Caco-2 (cell line): Measurements from ENCODE around the gene LRRTM2. TPM values are rescaled to one million over a fixed set of nuclear protein-coding genes. Genes with fewer than 3 reads are reported as not detected.

Source experiments
- BruUV-seq: library from RNA; stranded (reverse); fragments of 400-500 nt; replicated peaks from 2 replicates; lab custom pipeline; 2021; lab: Mats Ljungman, UMichigan
- CTCF ChIA-PET: fragments of 300-600 bp; sonication (Branson Sonifier 250); formaldehyde crosslinking; loops from one replicate; lab custom pipeline; 2022; ENCODE audit warnings: antibody characterized with exemption; lab: Charles Lee
- POLR2A ChIA-PET: fragments of 300-600 bp; sonication (Branson Sonifier 250); formaldehyde crosslinking; loops from one replicate; lab custom pipeline; 2022; ENCODE audit warnings: antibody characterized with exemption; lab: Charles Lee
- DNase-seq, 2 experiments: peaks; one replicate each; pipeline versions ENCODE4 v3.0.0 to v3.0.0-alpha.2; 2020 to 2022
- H3K27me3 ChIP-seq: replicated peaks from 2 replicates; pipeline ENCODE4 v1.6.0; 2011; ENCODE audit warnings: low read length; ENCODE audit not compliant: control insufficient read depth, insufficient read depth
- H3K36me3 ChIP-seq: 2 replicates; pipeline ENCODE4 v1.5.1; 2011; ENCODE audit warnings: low read length; ENCODE audit not compliant: control insufficient read depth, insufficient read depth
- H3K4me1 ChIP-seq: fragments of 250-450 bp; sonication (Bioruptor Pico); 2 replicates; pipeline ENCODE4 v1.5.1; 2020; ENCODE audit warnings: mild to moderate bottlenecking
- H3K4me3 ChIP-seq: 2 replicates; pipeline ENCODE4 v1.5.1; 2011; ENCODE audit warnings: low read depth, mild to moderate bottlenecking, control low read depth, low read length
- H3K9me3 ChIP-seq: fragments of 250-450 bp; sonication (Bioruptor Pico); 2 replicates; pipeline ENCODE4 v1.5.1; 2020; ENCODE audit warnings: mild to moderate bottlenecking, moderate library complexity
- H3K27ac Mint-ChIP-seq: one replicate; pipeline ENCODE4 v1.8.0; 2022; ENCODE audit warnings: mixed read lengths; ENCODE audit not compliant: unreplicated experiment
- H3K27me3 Mint-ChIP-seq: one replicate; pipeline ENCODE4 v1.8.0; 2022; ENCODE audit warnings: mixed read lengths; ENCODE audit not compliant: insufficient read depth, unreplicated experiment
- H3K36me3 Mint-ChIP-seq: one replicate; pipeline ENCODE4 v1.8.0; 2022; ENCODE audit warnings: mild to moderate bottlenecking, mixed read lengths; ENCODE audit not compliant: insufficient read depth, unreplicated experiment
- H3K4me1 Mint-ChIP-seq: one replicate; pipeline ENCODE4 v1.8.0; 2022; ENCODE audit warnings: low read depth, mixed read lengths; ENCODE audit not compliant: unreplicated experiment
- H3K4me3 Mint-ChIP-seq: one replicate; pipeline ENCODE4 v1.8.0; 2022; ENCODE audit warnings: mild to moderate bottlenecking, moderate library complexity, mixed read lengths; ENCODE audit not compliant: unreplicated experiment
- H3K9me3 Mint-ChIP-seq: one replicate; pipeline ENCODE4 v1.8.0; 2022; ENCODE audit warnings: mixed read lengths; ENCODE audit not compliant: unreplicated experiment
- intact Hi-C: fragments of 100-400 bp; cut with micrococcal nuclease; formaldehyde crosslinking; loops from one replicate; pipeline ENCODE4 v1.10.0; 2022; ENCODE audit not compliant: unreplicated experiment
- total RNA-seq: library from RNA; stranded (reverse); gene quantifications from 2 replicates; pipeline ENCODE4 v1.2.3, GENCODE V29; 2022
- TF ChIP-seq, protein P1 (sequence below), 2 experiments: fragments of 200-600 bp in 1 of 2; IDR thresholded peaks; 1 replicate in 1 of 2; 2 replicates in 1 of 2; pipeline versions ENCODE4 v1.5.1 to v1.8.0; 2011 to 2022; ENCODE audit warnings: antibody characterized with exemption in 1 of 2, control low read depth in 1 of 2, inconsistent platforms in 1 of 2, low read depth in 1 of 2, low read length in 1 of 2, mild to moderate bottlenecking in 1 of 2, moderate library complexity in 1 of 2; ENCODE audit not compliant: insufficient read depth in 1 of 2, severe bottlenecking in 1 of 2, unreplicated experiment in 1 of 2

LRRTM2 gene
- total RNA-seq, 1 experiment from 2014 or later: not detected

DNA sequence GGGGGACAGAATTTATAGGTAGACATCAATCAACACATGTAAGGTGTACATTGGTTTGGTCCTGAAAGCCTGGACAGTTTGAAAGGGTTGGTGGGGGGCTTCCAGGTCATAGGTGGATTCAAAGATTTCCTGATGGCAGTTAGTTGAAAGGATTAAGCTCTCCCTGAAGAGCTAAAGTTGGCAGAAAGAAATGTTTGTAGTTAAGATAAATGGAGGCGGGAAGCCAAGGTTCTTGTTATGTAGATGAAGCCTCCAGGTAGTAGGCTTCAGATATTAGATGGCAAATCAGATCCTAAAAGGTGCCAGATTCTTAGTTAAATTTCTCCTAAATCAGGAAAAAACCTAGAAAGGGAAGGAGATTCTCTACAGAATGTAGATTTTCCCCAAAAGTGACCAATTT lies 9.0 kb upstream of the LRRTM2 start:
- H3K27me3 Mint-ChIP-seq: no peaks in the 10 kb centered on the region
- DNase-seq: no peak
- no peak overlapping the region for H3K4me3 Mint-ChIP-seq
- H3K4me1 ChIP-seq: peaks cover 9% of the 10 kb centered on the region
- peak overlapping the region; percentile 33 for H3K27ac Mint-ChIP-seq
- peaks cover 62% of the 10 kb centered on the region for H3K36me3 Mint-ChIP-seq
- H3K9me3 ChIP-seq: peaks cover 12% of the 10 kb centered on the region; the same call in 1 of the 2 replicates
- H3K9me3 Mint-ChIP-seq: peaks cover 18% of the 10 kb centered on the region
- intact Hi-C loops: no loop called here
- BruUV-seq: no TSS peak
- no peaks in the 10 kb centered on the region for H3K27me3 ChIP-seq
- ChIA-PET CTCF (no interaction called here), POLR2A (no interaction called here)
- peaks cover 9% of the 10 kb centered on the region for H3K4me1 Mint-ChIP-seq
- peaks cover 6% of the 10 kb centered on the region for H3K36me3 ChIP-seq
- no peak overlapping the region for H3K4me3 ChIP-seq
- TF ChIP-seq, protein P1, sequence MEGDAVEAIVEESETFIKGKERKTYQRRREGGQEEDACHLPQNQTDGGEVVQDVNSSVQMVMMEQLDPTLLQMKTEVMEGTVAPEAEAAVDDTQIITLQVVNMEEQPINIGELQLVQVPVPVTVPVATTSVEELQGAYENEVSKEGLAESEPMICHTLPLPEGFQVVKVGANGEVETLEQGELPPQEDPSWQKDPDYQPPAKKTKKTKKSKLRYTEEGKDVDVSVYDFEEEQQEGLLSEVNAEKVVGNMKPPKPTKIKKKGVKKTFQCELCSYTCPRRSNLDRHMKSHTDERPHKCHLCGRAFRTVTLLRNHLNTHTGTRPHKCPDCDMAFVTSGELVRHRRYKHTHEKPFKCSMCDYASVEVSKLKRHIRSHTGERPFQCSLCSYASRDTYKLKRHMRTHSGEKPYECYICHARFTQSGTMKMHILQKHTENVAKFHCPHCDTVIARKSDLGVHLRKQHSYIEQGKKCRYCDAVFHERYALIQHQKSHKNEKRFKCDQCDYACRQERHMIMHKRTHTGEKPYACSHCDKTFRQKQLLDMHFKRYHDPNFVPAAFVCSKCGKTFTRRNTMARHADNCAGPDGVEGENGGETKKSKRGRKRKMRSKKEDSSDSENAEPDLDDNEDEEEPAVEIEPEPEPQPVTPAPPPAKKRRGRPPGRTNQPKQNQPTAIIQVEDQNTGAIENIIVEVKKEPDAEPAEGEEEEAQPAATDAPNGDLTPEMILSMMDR (IDR thresholded peaks at IDR 0.05; ENCODE audit: insufficient read depth in 1 of 2, low read depth in 1 of 2, low read length in 1 of 2, severe bottlenecking in 1 of 2, unreplicated experiment in 1 of 2): no peak

DNA sequence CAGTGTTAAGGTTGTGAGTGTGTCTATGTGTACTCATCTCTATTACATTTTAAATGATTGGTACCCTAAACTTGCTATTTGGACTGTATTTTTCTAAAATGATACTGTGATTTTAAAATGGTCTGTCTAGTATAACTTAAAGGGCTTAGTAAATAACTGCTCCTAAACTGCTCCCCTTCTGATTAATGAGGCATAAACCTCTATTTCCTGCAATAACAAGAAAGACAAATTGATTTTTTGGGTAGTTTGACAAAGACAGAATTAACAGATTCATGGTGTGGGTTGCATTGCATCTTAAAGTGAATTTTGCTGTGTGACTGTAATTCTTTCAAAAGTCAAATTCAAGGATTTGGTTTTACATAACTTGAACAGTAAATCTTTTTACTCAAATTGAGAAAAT lies 8.1 kb upstream of the LRRTM2 start:
- DNase-seq: no peak
- BruUV-seq: no TSS peak
- CTCF ChIA-PET: no interaction called here
- peaks cover 4% of the 10 kb centered on the region; the same call in 1 of the 2 replicates for H3K36me3 ChIP-seq
- no peaks in the 10 kb centered on the region for H3K27me3 Mint-ChIP-seq
- POLR2A ChIA-PET: no interaction called here
- H3K9me3 Mint-ChIP-seq: peaks cover 18% of the 10 kb centered on the region
- no peak overlapping the region for H3K4me3 ChIP-seq
- H3K27ac Mint-ChIP-seq: no peak overlapping the region
- peaks cover 9% of the 10 kb centered on the region for H3K4me1 ChIP-seq
- TF ChIP-seq, protein P1 (IDR thresholded peaks at IDR 0.05; ENCODE audit: insufficient read depth in 1 of 2, low read depth in 1 of 2, low read length in 1 of 2, severe bottlenecking in 1 of 2, unreplicated experiment in 1 of 2): no peak
- no peak overlapping the region for H3K4me3 Mint-ChIP-seq
- intact Hi-C loops: no loop called here
- H3K4me1 Mint-ChIP-seq: peaks cover 9% of the 10 kb centered on the region
- H3K27me3 ChIP-seq: no peaks in the 10 kb centered on the region
- H3K9me3 ChIP-seq: peaks cover 12% of the 10 kb centered on the region; the same call in 1 of the 2 replicates
- peaks cover 53% of the 10 kb centered on the region for H3K36me3 Mint-ChIP-seq

DNA sequence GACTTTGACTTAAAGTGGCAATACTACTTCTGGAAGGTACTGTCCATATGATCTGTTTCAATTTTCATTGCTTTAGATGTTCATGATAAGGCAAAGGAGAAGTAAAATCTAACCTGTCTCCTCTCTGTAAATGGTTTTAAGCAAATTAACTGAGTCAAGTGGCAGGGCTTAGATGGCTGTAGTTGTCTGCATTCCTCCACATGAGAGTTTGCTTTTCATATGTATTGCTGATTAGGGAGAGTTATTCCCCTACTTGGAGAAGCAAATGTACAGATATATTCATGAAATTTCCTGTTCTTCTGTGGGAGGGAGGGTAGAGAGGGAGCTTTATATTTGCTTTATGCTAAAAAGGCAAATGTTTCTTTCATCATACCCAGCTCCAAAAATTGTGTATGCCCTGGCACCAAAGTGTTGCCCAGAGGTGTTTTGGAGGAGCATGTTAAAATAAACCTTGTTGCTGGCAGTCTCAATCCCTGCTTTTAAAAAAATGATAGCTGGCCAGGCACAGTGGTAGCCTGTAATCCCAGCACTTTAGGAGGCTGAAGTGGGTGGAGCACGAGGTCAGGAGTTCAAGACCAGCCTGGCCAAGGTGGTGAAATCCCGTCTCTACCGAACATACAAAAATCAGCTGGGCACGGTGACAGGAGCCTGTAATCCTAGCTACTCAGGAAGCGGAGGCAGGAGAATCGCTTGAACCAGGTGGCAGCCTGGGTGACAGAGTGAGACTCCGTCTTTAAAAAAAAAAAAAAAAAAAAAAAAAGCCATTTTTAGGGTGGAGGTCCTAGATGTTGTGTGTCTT lies 3.5 kb upstream of the LRRTM2 start:
- Mint-ChIP-seq H3K4me1 (peaks cover 1% of the 10 kb centered on the region), H3K27ac (no peak overlapping the region), H3K27me3 (no peaks in the 10 kb centered on the region), H3K36me3 (peaks cover 58% of the 10 kb centered on the region), H3K4me3 (no peak overlapping the region), H3K9me3 (peaks cover 12% of the 10 kb centered on the region)
- H3K36me3 ChIP-seq: no peaks in the 10 kb centered on the region; the same call in 1 of the 2 replicates
- POLR2A ChIA-PET: no interaction called here
- no TSS peak for BruUV-seq
- no peak overlapping the region for H3K4me3 ChIP-seq
- TF ChIP-seq, protein P1 (IDR thresholded peaks at IDR 0.05; ENCODE audit: insufficient read depth in 1 of 2, low read depth in 1 of 2, low read length in 1 of 2, severe bottlenecking in 1 of 2, unreplicated experiment in 1 of 2): no peak
- intact Hi-C loops: loop anchor here (10.0 kb wide), 1 partner anchor 256 kb away; no protein-coding TSS in a partner anchor
- CTCF ChIA-PET: interaction anchor here (0.6 kb wide), 1 partner anchor 103 kb away, joined by 4 read pairs; no protein-coding TSS in a partner anchor
- no peaks in the 10 kb centered on the region for H3K27me3 ChIP-seq
- peaks cover 9% of the 10 kb centered on the region; the same call in 1 of the 2 replicates for H3K9me3 ChIP-seq
- DNase-seq: no peak
- no peaks in the 10 kb centered on the region for H3K4me1 ChIP-seq
